IPS DF 4.7 (cell line): Measurements from ENCODE around the gene JADE3.

Experiments used
- DNase-seq: peaks from one replicate; pipeline ENCODE4 v3.0.0-alpha.2; 2013; ENCODE audit warnings: low spot score; ENCODE audit errors: extremely low read depth

Gene JADE3

GRCh38 chrX:46912098-46912602, at the start of gene JADE3:
TSS of gene JADE3 (plus strand) at chrX:46912421. CDS start at chrX:46984895, 72,474 bp downstream.
- DNase-seq = no peak

GRCh38 chrX:46863072-46863471, 49.1 kb upstream of the JADE3 start:
- DNase-seq = no peak

- DNase-seq = no peak
These were observed 47.6 kb upstream of the JADE3 start for GRCh38 chrX:46864606-46865005.

- DNase-seq = no peak
These were observed 46.9 kb upstream of the JADE3 start for GRCh38 chrX:46865281-46865680.

GRCh38 chrX:46866726-46867125, 45.5 kb upstream of the JADE3 start:
- no peak for DNase-seq

- DNase-seq = no peak
These were observed 38.5 kb upstream of the JADE3 start for GRCh38 chrX:46873746-46874145.

- no peak for DNase-seq
These were observed 35.3 kb upstream of the JADE3 start for GRCh38 chrX:46876901-46877300.

- peak; percentile 3 for DNase-seq
These were observed 30.0 kb upstream of the JADE3 start for GRCh38 chrX:46882266-46882665.

- no peak for DNase-seq
These were observed 27.4 kb upstream of the JADE3 start for GRCh38 chrX:46884799-46885198.

GRCh38 chrX:46898207-46898606, 14.0 kb upstream of the JADE3 start:
- DNase-seq = no peak

GRCh38 chrX:46903458-46904242, 8.6 kb upstream of the JADE3 start:
- peak; percentile 22 for DNase-seq

- DNase-seq = no peak
These were observed 7.6 kb upstream of the JADE3 start for GRCh38 chrX:46904626-46905025.

GRCh38 chrX:46910415-46910814, 1.8 kb upstream of the JADE3 start:
- DNase-seq = no peak

GRCh38 chrX:46912603-46913491, 626 bp downstream of the JADE3 start:
- no peak for DNase-seq

- no peak for DNase-seq
These were observed 1.4 kb downstream of the JADE3 start for GRCh38 chrX:46913667-46914066.

- no peak for DNase-seq
These were observed 4.1 kb downstream of the JADE3 start for GRCh38 chrX:46916273-46916672.

GRCh38 chrX:46917622-46918021, 5.4 kb downstream of the JADE3 start:
- no peak for DNase-seq

GRCh38 chrX:46918434-46918833, 6.2 kb downstream of the JADE3 start:
- DNase-seq = no peak

- DNase-seq = no peak
These were observed 8.0 kb downstream of the JADE3 start for GRCh38 chrX:46920235-46920634.

- DNase-seq = no peak
These were observed 10.4 kb downstream of the JADE3 start for GRCh38 chrX:46922611-46923010.

- DNase-seq = no peak
These were observed 15.5 kb downstream of the JADE3 start for GRCh38 chrX:46927718-46928117.
